ENCODE results near the gene KCNMA1. TPM values are rescaled to one million over a fixed set of nuclear protein-coding genes. Genes with fewer than 3 reads are reported as not detected.

Gene KCNMA1
- total and polyA plus RNA-seq, 3 donors from 2014 or later, result 13.6 to 36.1 (median 24.7) TPM

GRCh38 chr10:77545585-77545984 is 92.0 kb downstream of the KCNMA1 start:
- 82 to 91% methylated on average over 4 to 7 of the region's 7 CpGs for WGBS, 2 donors
- Histone ChIP-seq H3K27ac (no peak overlapping the region), H3K9me3 (no peaks in the 10 kb centered on the region), H3K4me3 (no peak overlapping the region), H3K4me1 (no peaks in the 10 kb centered on the region), H3K27me3 (no peaks in the 10 kb centered on the region), H3K36me3 (ENCODE audit: low read depth, missing control alignments) (no peaks in the 10 kb centered on the region)
- intact Hi-C loops (cut with DNase I; ENCODE audit: low total_unique reads), result no loop called here
- no peak for DNase-seq
- TF ChIP-seq CTCF (IDR thresholded peaks at IDR 0.05), result no peak
- no peak for TF ChIP-seq POLR2A (IDR thresholded peaks at IDR 0.05)

- H3K36me3 ChIP-seq (ENCODE audit: low read depth, missing control alignments), result no peaks in the 10 kb centered on the region
- no peaks in the 10 kb centered on the region for H3K27me3 ChIP-seq
- intact Hi-C loops (cut with DNase I; ENCODE audit: low total_unique reads), result no loop called here
- 100% methylated on average over 1 of the region's 1 CpG for WGBS, 2 donors
- DNase-seq, result no peak
- H3K27ac ChIP-seq, result no peak overlapping the region
- no peaks in the 10 kb centered on the region for H3K9me3 ChIP-seq
- H3K4me1 ChIP-seq, result no peaks in the 10 kb centered on the region
- no peak for TF ChIP-seq CTCF (IDR thresholded peaks at IDR 0.05)
- no peak for TF ChIP-seq POLR2A (IDR thresholded peaks at IDR 0.05)
- no peak overlapping the region for H3K4me3 ChIP-seq
Observed at GRCh38 chr10:77544617-77545016, 93.0 kb downstream of the KCNMA1 start.

GRCh38 chr10:77542710-77543259 is 94.8 kb downstream of the KCNMA1 start:
- H3K36me3 ChIP-seq (ENCODE audit: low read depth, missing control alignments), result no peaks in the 10 kb centered on the region
- H3K4me1 ChIP-seq, result no peaks in the 10 kb centered on the region
- H3K4me3 ChIP-seq, result no peak overlapping the region
- H3K27me3 ChIP-seq, result no peaks in the 10 kb centered on the region
- no peak for TF ChIP-seq POLR2A (IDR thresholded peaks at IDR 0.05)
- DNase-seq, result no peak
- intact Hi-C loops (cut with DNase I; ENCODE audit: low total_unique reads), result no loop called here
- H3K27ac ChIP-seq, result no peak overlapping the region
- H3K9me3 ChIP-seq, result no peaks in the 10 kb centered on the region
- WGBS, 2 donors, result 88 to 93% methylated on average over 2 of the region's 2 CpGs

- H3K4me3 ChIP-seq, result no peak overlapping the region
- no peaks in the 10 kb centered on the region for H3K27me3 ChIP-seq
- TF ChIP-seq CTCF (IDR thresholded peaks at IDR 0.05) (no peak), POLR2A (IDR thresholded peaks at IDR 0.05) (no peak)
- H3K9me3 ChIP-seq, result no peaks in the 10 kb centered on the region
- no peaks in the 10 kb centered on the region for H3K4me1 ChIP-seq
- H3K27ac ChIP-seq, result no peak overlapping the region
- intact Hi-C loops (cut with DNase I; ENCODE audit: low total_unique reads), result no loop called here
- no peak for DNase-seq
- no peaks in the 10 kb centered on the region for H3K36me3 ChIP-seq (ENCODE audit: low read depth, missing control alignments)
Observed at GRCh38 chr10:77541944-77542343, 95.7 kb downstream of the KCNMA1 start.

- 94 to 97% methylated on average over 1 of the region's 1 CpG for WGBS, 2 donors
- Histone ChIP-seq H3K9me3 (no peaks in the 10 kb centered on the region), H3K4me3 (no peak overlapping the region), H3K36me3 (ENCODE audit: low read depth, missing control alignments) (no peaks in the 10 kb centered on the region), H3K27me3 (no peaks in the 10 kb centered on the region), H3K27ac (no peak overlapping the region), H3K4me1 (no peaks in the 10 kb centered on the region)
- intact Hi-C loops (cut with DNase I; ENCODE audit: low total_unique reads), result no loop called here
- no peak for TF ChIP-seq POLR2A (IDR thresholded peaks at IDR 0.05)
- TF ChIP-seq CTCF (IDR thresholded peaks at IDR 0.05), result no peak
- DNase-seq, result no peak
Observed at GRCh38 chr10:77541247-77541646, 96.4 kb downstream of the KCNMA1 start.
